Gastrocnemius medialis (tissue), 4 donors: Measurements from ENCODE around the gene GSTA4.

ENCODE experiments used
- POLR2A ChIP-seq, 2 donors: fragments of 450-650 bp; IDR thresholded peaks; one replicate each; pipeline ENCODE4 v1.6.1; 2017; ENCODE audit warnings: antibody characterized with exemption in 2 of 2, mild to moderate bottlenecking in 2 of 2, moderate library complexity in 2 of 2
- TF ChIP-seq, protein P1 (sequence below), 5 experiments: fragments of 450-650 bp in 3 of 5; fragments of 200-600 bp in 2 of 5; sonication (generic) in 2 of 5; IDR thresholded peaks in 4 of 5; conservative IDR thresholded peaks in 1 of 5; 1 replicate in 4 of 5; 2 replicates in 1 of 5; pipeline ENCODE4 v1.5.1; 2016 to 2019; ENCODE audit warnings: antibody characterized with exemption in 5 of 5, mild to moderate bottlenecking in 3 of 5, moderate library complexity in 3 of 5

DNA sequence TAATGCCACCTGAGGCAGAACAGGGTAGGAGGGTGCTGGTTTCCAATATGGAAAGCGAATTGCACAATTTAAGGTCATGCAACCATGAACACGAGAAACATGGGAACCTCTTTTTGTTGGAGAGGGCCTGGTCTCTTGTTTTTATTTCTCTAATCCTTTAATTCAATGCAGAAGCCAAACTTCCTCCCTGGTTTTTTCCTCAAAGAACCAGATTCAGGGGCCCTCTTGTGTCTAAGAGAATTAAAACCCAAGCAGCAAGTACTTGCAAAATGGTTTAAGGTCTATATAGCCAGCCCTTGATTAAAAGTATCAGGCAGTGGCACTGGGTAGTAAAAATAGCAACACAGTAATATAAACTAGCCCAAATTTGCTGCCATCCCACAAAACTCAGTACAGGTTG lies 19.5 kb downstream of the GSTA4 start:
- TF ChIP-seq, protein P1, sequence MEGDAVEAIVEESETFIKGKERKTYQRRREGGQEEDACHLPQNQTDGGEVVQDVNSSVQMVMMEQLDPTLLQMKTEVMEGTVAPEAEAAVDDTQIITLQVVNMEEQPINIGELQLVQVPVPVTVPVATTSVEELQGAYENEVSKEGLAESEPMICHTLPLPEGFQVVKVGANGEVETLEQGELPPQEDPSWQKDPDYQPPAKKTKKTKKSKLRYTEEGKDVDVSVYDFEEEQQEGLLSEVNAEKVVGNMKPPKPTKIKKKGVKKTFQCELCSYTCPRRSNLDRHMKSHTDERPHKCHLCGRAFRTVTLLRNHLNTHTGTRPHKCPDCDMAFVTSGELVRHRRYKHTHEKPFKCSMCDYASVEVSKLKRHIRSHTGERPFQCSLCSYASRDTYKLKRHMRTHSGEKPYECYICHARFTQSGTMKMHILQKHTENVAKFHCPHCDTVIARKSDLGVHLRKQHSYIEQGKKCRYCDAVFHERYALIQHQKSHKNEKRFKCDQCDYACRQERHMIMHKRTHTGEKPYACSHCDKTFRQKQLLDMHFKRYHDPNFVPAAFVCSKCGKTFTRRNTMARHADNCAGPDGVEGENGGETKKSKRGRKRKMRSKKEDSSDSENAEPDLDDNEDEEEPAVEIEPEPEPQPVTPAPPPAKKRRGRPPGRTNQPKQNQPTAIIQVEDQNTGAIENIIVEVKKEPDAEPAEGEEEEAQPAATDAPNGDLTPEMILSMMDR (IDR thresholded peaks at IDR 0.05 in 4 of 5, conservative IDR thresholded peaks at IDR 0.05 in 1 of 5): no peak
- TF ChIP-seq POLR2A (IDR thresholded peaks at IDR 0.05): no peak
